Stimulated activated CD8-positive, alpha-beta memory T cell treated with anti-CD3 and anti-CD28 coated beads, Interleukin-2, amount 100 ng/mL, for 1 hour (primary cell): ENCODE results near the gene MTM1.

Source experiments
- DNase-seq, 2 donors: peaks; one replicate each; pipeline ENCODE4 v3.0.0-alpha.2; 2020; ENCODE audit warnings: low read depth in 2 of 2

The MTM1 gene

DNA sequence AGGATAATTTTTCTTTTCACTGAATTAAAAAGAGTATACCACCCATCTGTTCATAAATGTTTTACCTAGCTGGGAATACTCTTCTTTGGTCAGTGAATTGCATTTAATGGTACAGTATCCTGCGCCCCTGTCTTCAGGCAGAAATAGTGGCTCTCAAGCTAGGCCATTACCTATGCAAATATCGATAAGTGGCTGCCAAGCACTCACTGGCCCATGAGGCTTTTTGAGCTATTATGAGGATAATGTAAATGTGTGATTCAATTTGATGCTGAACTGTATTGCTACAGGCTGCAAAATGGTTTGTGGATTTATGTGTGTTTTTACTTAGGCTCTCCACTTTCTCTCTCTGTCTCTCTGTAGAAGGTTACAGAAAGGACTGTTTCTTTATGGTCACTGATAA, 94.7 kb downstream of the MTM1 start:
- DNase-seq, result no peak

DNA sequence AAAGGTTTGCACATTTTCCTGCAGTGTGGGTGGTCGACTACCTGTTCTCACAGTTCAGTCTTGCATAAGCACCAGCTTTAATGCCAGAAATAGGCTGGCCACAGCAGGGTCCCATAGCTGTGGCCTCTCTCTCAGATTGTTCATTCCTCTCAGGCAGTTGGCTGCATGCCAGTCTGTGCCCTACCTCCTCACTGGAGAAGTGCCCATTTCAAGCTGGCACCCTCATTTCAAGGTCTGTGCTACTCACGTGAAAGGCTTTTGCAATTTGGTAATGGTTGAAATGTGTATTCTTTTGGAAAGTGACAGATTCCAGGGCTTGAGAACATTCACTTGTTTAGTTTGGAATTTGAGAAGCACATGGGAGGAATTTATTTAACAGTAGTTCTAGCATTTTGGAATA, 95.9 kb downstream of the MTM1 start:
- no peak for DNase-seq

DNA sequence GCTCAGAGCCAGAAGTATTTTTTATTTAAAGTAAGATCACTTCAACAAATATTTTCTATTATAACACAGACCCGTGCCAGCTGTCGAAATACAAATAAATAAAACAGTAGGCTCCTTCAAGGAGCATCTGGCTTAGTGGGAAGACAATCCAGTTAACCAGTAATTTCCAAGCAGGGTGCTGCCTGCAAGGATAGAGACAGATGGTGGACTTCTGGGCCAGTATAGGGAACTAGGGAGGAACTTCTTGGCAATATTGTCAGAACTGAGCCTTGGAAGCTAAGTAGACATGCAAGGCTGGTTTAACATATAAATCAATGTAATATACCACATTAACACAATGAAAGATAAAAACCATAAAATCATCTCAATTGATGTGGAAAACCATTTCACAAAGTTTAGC, 107.8 kb downstream of the MTM1 start:
- no peak for DNase-seq

GRCh38 chrX:150680974-150681373, 112.6 kb downstream of the MTM1 start:
- no peak for DNase-seq

GRCh38 chrX:150683112-150683511, 114.7 kb downstream of the MTM1 start:
- DNase-seq, result no peak

- DNase-seq, result no peak
Measured at GRCh38 chrX:150683536-150684146, 115.2 kb downstream of the MTM1 start.

DNA sequence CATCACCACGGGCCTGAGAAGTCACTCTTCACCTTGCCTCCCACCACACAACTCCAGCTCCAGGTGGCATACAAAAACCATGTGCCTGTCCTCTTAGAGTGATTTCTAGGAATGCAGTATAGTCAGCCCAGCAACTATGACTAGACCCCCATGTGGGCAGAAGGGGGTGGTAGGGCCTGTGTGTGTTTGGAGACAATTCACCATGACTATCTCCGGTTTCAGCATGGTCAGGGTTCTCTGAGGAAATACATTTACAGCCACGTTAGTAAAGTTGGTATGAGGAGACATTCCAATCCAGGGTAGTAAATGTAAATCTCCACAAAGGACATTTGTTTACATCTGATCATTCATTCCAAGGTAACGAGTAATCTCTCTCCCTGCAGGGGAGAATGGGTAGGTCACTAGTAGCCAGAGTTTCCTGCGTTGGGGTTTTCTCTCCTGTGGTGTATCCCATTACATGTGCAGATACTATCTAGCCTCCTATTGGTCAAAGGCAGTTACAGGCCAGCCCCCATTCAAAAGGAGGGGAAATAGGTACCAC, 120.6 kb downstream of the MTM1 start:
- DNase-seq, result no peak

DNA sequence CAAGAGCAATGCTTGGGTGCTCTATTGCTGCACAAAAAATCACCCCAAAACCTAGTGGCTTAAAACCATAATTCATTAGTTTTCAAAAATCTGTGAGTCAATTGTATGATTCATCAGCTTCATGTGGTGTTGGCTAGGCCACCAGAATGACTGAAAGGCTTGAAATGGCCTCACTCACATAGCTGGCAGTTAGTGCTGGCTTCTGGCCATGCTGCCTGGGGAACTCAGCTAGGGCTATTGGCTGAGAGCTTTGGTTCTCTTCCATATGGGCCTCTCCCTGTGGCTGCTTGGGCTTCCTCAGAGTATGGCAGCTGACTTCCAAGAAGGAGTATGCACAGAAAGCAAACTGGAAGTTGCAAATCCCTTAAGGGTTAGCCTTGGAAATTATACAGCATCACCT, 121.7 kb downstream of the MTM1 start:
- DNase-seq, result no peak

DNA sequence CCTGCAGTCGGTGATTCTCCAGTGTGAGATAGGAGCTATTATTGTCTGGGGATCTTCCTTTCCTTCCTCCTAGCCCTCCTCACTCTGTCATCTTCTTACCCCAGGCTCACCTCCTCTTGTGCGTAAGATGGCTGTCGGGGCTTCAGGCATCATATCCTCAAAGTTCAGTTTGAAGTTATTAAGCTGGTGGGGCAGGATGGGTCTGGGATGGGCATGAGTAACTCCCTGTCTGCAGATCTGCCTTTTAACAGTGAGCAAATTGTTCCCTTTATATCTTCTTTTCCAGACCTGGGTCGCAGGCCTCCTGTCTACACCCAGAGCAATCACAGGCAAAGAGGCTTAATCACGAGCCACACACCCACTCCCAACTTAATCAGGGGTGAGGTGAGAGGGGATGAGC, 123.9 kb downstream of the MTM1 start:
- DNase-seq, result no peak

- peak; percentile 19 to 36 for DNase-seq
Measured at GRCh38 chrX:150692831-150693724, 124.7 kb downstream of the MTM1 start, which contains the start of gene MTMR1. Gene MTMR1 (plus strand): TSS chrX:150693396. CDS start chrX:150693531, 135 bp downstream.

- peak; percentile 27 to 46 for DNase-seq
Measured at GRCh38 chrX:150693725-150694574, 125.5 kb downstream of the MTM1 start.

DNA sequence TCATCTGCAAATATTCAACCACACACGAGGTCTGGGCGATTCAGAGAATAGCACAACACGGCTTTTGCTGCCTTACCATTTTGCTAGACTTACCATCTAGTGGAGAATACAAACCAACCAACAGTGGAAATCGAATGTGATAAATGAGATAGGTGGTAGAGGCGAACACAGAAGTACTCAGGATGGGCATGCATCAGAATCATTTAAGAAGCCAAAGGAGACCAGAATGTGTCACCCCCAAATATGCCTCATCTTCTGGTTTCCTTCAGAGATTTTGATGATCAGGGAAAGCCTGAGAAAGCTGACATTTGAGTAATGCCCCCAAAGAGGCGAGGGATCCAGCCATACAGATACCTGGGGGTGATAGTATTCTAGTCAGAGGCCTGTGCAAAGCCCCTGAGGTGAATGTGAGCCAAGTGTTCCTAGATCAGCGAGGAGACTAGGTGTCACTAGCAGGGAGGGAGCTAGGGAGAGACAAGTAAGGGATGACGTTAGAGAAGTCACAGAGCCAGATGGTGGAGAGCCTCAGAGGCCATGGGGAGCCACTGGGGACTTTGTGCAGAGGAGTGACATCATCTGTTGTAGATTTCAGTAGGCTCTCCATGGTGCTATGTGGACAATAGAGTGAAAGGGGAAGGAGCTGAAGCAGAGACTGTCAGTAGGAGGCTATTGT, 126.5 kb downstream of the MTM1 start:
- DNase-seq, result no peak

- no peak for DNase-seq
Measured at GRCh38 chrX:150696331-150696730, 127.9 kb downstream of the MTM1 start.

- no peak for DNase-seq
Measured at GRCh38 chrX:150696866-150697265, 128.4 kb downstream of the MTM1 start.

- no peak for DNase-seq
Measured at GRCh38 chrX:150697641-150698040, 129.2 kb downstream of the MTM1 start.

- no peak for DNase-seq
Measured at GRCh38 chrX:150698981-150699380, 130.6 kb downstream of the MTM1 start.

DNA sequence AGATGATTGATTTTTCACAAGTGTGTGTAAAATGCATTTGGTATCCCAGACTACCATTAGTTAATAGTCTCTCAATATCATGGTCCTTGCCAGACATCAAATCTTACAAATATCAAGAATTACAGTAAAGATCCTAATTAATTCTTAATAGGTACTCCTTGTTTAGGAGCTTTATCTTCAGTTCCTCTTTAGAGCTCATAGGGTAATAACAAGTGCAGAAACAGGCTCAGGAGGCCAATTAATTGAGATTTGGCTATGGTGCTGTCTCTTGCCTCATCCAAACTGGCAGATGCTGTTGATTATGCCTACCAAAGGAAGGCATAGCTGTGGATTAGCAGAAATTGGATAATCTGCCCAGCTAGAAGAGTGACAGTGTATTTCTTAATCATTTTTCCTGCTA, 131.7 kb downstream of the MTM1 start:
- DNase-seq, result no peak

- DNase-seq, result no peak
Measured at GRCh38 chrX:150701377-150701776, 133.0 kb downstream of the MTM1 start.

DNA sequence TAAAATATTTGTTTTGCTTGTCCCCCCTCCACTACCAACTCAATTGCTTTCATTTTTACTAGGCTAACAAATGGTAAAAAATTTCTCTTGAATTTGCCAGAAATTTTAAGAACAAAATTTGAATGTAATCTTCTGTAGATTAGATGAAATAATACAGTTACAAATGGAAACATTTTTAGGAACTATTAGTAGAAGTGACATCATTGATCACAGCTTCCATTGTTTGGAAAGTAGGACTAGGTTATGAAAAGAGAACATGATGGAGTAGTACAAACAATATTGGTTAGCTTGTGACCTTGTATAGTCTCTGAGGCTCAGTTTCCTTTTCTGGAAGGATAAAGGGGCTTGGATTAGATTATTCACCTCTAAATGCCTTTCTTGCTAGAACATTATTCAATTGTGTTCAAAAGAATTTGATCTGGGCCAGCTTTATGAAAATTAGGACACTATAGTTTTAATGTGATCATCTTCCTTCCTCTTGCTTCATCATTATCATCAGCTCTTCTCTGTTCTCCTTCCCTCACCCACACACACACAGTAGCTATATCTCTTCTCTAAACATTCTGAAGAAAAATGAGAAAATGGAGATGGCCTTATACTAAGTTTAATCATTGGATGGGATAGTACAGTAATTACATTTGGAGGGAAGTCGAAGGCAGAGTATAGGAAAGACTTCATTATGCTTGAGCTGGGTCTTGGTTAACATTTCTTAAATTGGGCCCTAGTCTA, 134.7 kb downstream of the MTM1 start:
- no peak for DNase-seq

DNA sequence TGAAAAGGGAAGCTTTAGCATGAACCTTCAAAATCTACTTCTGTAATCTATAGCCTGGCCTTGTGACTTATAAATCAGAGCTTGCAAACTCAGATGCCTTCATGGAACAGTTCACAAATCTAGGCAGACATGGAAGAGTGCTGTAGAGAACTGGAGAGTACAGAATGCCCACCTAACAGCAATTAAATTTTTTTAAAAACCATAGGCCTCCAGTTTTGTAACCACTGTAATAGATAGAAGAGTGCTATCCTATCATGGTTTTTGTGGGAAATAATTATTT, 135.2 kb downstream of the MTM1 start:
- DNase-seq, result no peak

DNA sequence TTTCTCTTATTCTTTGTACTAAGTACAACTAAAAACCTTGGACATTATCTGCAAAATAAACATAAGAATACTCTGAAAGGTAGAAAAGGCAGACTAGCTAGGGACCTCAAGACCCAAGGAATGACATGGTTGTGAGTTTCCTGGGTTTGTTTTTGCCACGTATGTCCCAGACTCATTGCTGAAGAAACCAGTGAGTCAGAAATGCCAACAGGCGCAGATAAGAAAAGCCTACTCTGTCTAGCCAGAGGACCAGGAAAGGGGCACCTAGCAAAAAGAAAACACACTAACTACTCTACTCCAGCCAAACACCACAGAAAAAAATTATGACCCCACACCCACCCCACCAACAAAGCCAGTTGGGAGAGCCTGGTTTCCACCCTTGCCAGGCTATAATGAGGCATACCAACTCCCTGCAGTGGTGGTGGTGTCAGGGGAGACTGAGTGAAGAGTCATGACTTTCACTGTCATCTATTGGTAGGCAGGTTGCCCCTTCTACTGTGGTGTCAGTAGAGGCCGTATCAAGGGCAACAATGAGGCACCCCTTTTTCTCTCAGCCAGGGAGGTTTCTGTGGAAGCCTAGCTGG, 135.7 kb downstream of the MTM1 start:
- no peak for DNase-seq
